GM18870 (cell line): Measurements from ENCODE around the gene ZFAND3.
"Not testable (repeated sequence)": the region's sequence is repeated elsewhere in the genome, so short reads cannot be mapped to it uniquely, and the experiment has no call there.

Experiments
- ATAC-seq: cut with Tn5 transposase; IDR thresholded peaks from one replicate; pipeline ENCODE4 v1.9.1; 2021; ENCODE audit warnings: moderate library complexity; ENCODE audit not compliant: unreplicated experiment

The ZFAND3 gene

GRCh38 chr6:37930288-37930971, 110.9 kb downstream of the ZFAND3 start:
- ATAC-seq, result no peak

- ATAC-seq, result no peak
These were observed 111.5 kb downstream of the ZFAND3 start for GRCh38 chr6:37931066-37931465.

- ATAC-seq, result no peak
These were observed 114.7 kb downstream of the ZFAND3 start for GRCh38 chr6:37934276-37934675.

GRCh38 chr6:37936150-37936549, 116.6 kb downstream of the ZFAND3 start:
- ATAC-seq, result no peak

- ATAC-seq, result no peak
These were observed 117.4 kb downstream of the ZFAND3 start for GRCh38 chr6:37936906-37937305.

- ATAC-seq, result no peak
These were observed 119.4 kb downstream of the ZFAND3 start for GRCh38 chr6:37938909-37939308.

GRCh38 chr6:37940074-37940847, 120.7 kb downstream of the ZFAND3 start:
- ATAC-seq, result no peak

- ATAC-seq, result no peak
These were observed 122.3 kb downstream of the ZFAND3 start for GRCh38 chr6:37941871-37942270.

GRCh38 chr6:37942606-37943376, 123.3 kb downstream of the ZFAND3 start:
- no peak for ATAC-seq

- no peak for ATAC-seq
These were observed 124.0 kb downstream of the ZFAND3 start for GRCh38 chr6:37943436-37944058.

GRCh38 chr6:37946057-37946456, 126.5 kb downstream of the ZFAND3 start:
- no peak for ATAC-seq

- no peak for ATAC-seq
These were observed 127.9 kb downstream of the ZFAND3 start for GRCh38 chr6:37947468-37947867.

- ATAC-seq, result not testable (repeated sequence)
These were observed 129.1 kb downstream of the ZFAND3 start for GRCh38 chr6:37948584-37948983.

- no peak for ATAC-seq
These were observed 132.5 kb downstream of the ZFAND3 start for GRCh38 chr6:37952027-37952426.

- ATAC-seq, result no peak
These were observed 135.3 kb downstream of the ZFAND3 start for GRCh38 chr6:37954791-37955190.

GRCh38 chr6:37956711-37957275, 137.3 kb downstream of the ZFAND3 start:
- ATAC-seq, result no peak

- ATAC-seq, result no peak
These were observed 139.5 kb downstream of the ZFAND3 start for GRCh38 chr6:37959061-37959460.

GRCh38 chr6:37960139-37960935, 140.8 kb downstream of the ZFAND3 start:
- ATAC-seq, result no peak

GRCh38 chr6:37962481-37963080, 143.1 kb downstream of the ZFAND3 start:
- not testable (repeated sequence) for ATAC-seq
